ENCODE data around the gene CLEC4G.
"Not testable (repeated sequence)": the region's sequence is repeated elsewhere in the genome, so short reads cannot be mapped to it uniquely, and the experiment has no call there.

The CLEC4G gene, protein sequence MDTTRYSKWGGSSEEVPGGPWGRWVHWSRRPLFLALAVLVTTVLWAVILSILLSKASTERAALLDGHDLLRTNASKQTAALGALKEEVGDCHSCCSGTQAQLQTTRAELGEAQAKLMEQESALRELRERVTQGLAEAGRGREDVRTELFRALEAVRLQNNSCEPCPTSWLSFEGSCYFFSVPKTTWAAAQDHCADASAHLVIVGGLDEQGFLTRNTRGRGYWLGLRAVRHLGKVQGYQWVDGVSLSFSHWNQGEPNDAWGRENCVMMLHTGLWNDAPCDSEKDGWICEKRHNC

DNA sequence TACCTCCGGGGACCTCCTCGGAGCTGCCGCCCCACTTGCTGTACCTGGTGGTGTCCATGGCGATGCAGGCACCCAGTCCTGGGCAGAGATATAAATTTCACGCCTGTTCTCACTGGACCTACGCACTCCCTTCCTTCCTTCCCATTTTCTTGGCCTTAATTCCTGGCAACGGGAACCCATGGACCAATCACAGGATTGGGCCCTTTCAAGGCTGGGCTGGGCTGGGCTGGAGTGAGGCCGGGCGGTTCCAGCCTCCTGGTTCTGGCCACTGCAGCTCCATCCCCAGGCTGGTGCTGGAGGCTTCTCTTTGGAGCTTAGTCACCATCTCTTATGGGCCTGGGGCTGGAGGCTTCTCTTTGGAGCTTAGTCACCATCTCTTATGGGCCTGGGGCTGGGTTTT, at the start of gene CLEC4G:
Gene CLEC4G, minus strand, starts transcription at position 66 of the 400 bp plus-strand sequence. Its CDS starts 8 bp downstream, at position 58.
- DNase-seq = no peak

DNA sequence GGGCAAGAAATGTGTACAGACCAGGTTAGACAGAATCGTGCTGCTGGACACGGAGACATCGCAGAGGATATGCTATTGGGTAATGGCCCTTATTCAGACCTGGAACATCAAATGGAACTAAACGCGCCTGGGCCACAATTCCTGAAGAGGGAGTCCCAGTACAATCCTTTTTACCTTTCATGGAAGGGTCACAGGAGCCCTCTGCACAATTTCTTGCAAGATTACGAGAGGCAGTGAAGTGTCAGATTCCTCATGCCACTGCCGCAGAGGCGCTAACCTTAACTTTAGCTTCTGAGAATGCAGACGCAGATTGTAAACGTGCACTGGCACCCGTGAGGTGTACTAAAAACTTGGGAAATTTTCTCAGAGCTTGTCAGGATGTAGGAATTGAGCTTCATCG, 49.2 kb upstream of the CLEC4G start:
- no peak for DNase-seq

DNA sequence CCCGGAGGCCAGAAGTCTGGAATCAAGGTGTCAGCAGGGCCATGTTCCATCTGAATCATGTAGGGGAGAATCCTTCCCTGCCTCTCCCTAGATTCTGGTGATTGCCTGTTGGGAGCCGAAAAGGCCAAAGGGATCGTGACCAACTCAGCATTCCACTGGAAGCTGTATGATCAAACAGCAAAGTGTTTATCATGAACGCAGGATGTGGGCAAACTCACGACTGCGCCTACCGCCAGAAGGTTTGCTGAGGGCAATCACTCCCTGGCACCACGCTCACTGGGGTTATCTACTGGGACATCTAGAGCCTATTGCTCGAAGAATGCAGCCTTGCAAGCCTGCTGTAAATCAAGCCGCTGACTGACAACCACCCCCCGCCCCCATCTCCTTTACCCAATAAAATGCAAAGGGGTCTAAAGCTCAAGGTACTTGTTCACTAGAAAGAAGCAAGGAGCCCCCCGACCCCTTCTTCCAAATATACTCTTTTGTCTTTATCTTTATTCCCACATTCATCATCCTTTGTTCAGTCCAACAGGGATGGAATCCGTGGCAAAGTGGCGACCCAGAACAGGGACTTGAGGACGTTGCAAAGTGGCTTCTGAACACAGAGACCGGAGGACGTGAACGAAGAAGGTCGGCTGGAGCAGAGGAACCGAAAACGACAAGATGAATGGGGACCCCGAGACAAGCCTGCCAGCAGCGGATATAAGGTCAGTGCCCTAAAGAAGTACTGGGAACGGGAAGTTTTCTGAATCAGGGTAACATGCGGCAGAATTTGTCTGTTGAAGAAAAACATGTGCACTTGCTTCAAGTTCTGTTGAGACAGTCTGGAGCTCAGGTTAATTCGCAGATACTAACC, 47.9 kb upstream of the CLEC4G start:
- DNase-seq = no peak

DNA sequence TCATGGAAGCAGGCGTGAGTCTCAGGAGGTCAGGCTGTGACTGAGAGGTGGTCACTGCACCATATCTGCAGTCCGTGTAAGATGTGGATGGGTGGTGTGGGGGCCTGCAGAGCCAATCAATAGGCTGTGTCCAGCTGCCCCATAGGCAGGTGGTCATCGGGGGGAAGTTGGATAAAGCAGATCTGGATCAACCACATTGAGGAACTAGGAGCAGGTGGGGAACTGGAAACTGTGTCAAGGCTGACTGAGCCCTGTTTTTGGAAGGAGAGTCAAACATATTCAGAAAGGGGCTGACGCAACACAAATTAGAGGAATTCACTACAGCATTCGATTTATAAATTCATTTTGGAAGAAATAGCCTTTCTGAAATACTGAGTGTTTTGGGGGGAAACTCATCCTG, 46.2 kb upstream of the CLEC4G start:
- DNase-seq = no peak

DNA sequence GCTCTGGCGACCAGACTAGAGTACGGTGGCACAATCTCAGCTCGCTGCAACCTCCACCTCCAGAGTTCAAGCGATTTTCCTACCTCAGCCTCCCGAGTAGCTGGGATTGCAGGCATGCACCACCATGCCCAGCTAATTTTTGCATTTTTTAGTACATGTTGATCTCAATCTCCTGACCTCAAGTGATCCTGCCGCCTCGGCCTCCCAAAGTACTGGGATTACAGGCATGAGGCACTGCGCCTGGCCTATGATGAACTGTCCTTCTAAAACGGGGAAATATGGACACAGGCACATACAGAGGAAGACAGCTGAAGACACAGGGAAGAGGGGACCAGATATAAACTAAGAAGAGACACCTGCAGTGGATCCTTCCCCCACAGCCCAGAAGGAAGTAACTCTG, 43.9 kb upstream of the CLEC4G start:
- DNase-seq = no peak

DNA sequence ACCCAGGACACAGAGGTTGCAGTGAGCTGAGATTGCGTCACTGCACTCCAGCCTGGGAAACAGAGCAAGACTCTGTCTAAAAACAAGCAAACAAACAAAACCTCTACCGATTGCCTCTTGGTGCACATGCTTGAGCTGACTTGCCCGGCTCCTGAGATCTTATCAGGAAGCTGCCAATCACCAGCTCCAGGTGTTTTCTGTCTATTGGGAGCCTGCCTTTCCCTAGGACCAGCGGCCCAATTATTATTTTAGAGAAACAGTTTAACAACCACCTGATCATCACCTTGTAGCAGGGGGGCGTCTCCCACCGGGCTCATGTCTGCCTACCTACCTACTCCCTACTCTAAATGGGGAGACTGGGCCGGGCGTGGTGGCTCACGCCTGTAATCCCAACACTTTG, 41.9 kb upstream of the CLEC4G start:
- no peak for DNase-seq

DNA sequence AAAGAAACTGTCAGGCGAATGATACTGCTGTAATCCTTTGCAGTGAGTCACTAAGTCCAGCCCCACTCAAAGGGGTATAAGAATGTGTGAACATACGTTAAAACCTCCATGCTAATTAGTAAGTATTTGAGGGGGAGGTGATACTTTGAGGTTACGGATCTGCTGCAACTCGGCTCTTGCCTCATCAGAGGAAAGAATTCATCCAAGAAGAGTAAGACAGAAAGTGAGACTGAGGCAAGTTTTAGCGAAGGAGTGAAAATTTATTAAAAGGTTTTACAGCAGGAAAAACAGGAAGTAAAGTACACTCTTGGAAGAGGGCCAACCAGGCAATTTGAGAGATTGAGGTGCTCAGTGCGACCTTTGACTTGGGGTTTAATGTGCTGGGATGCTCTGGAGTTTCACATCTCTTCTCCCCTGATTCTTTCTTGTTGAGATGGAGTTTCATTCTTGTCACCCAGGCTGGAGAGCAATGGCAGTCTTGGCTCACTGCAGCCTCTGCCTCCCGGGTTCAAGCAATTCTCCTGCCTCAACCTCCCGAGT, 40.9 kb upstream of the CLEC4G start:
- peak; percentile 41 for DNase-seq

DNA sequence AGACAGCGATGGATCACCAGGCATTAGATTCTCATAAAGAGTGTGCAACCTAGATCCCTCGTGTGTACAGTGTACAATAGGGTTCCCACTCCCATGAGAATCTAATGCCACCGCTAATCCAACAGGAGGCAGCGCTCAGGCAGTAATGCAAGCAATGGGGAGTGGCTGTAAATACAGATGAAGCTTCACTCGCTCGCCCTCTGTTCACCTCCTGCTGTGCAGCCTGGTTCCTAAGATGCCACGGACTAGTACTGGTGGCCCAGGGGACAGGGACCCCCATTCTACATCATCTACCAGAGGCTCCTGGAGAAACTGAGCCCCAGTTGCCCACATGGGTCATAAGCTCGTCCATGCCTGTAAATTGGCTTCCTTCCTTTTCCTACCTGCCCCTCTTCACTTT, 39.2 kb upstream of the CLEC4G start:
- DNase-seq = no peak

DNA sequence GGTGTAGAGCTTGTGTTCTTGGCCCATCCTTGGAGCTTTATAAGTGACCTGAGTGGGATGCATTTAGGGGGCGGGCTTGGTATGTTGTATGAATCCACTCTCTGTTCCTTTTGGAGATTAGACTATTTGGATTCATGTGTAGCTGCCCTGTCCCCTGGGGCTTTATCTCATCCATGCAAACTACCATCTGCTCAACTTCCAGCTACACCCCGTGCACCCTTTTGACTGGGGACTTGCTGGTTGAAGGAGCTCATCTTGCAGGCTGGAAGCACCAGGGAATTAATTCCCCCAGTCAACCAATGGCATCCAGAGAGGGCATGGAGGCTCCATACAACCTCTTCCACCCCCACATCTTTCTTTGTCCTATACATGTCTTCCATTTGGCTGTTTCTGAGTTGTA, 37.3 kb upstream of the CLEC4G start:
- no peak for DNase-seq

DNA sequence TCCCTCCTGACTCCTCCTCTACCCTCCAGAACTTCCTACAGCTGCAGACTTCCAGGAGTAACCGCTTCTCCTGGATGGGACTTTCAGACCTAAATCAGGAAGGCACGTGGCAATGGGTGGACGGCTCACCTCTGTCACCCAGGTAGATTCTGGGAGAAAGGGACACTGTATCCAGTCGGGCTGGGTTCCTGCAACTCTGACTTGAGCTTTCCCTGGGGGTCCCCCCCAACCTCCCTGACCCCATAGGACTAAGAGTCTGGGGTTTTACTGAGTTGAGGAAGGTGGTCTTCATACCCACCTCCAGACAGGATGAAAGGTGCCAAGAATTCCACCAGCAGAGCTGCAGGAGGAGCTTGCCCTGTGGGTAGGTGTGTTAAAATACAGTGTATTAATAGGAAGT, 35.6 kb upstream of the CLEC4G start:
- DNase-seq = no peak

DNA sequence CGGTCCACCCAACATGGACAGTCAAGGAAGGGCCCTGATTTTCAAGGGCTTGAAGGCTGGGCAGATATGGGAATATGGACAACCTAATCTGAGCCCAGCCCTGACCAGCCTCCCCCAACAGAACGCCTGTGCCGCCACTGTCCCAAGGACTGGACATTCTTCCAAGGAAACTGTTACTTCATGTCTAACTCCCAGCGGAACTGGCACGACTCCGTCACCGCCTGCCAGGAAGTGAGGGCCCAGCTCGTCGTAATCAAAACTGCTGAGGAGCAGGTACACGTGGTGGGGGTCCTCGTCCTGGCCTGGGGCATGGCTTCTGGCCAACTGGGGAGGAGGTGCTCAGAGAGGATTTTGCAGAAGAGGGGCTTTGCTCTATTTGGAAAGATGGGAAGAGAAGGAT, 34.6 kb upstream of the CLEC4G start:
- no peak for DNase-seq

DNA sequence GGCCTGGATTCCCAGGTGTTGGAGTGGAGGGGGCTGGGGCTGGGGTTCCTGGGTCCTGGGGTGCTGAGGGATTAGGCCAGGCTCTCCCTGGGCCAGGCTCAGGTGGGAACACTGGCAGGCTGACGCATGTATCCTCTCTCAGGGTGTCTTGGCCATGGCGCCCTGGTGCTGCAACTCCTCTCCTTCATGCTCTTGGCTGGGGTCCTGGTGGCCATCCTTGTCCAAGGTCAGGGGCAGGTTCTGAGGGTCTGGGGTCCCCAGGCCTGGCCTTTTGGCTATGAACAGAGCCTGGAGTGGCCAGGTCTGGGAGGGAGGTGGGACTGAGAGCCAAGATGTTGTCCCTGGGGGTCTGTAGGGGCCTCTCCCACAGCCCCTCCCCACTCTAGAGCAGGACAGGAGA, 33.1 kb upstream of the CLEC4G start:
- not testable (repeated sequence) for DNase-seq

DNA sequence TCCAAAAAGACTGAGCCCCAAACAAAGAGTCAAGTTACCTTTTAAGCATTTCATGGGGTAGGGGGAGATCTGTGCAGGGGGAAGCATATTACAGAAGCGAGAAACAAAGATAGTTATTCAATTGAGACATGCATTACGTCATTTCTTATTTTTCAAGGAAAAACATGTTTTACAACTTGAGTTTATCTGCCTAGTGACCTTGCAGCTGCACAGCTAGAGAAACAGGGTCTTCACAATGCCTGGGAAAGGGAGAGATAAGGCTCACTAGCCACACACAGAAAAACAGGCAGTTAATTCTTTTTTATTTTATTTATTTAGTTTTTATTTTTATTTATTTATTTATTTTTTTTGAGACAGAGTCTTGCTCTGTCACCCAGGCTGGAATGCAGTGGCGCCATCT, 32.2 kb upstream of the CLEC4G start:
- DNase-seq = not testable (repeated sequence)

DNA sequence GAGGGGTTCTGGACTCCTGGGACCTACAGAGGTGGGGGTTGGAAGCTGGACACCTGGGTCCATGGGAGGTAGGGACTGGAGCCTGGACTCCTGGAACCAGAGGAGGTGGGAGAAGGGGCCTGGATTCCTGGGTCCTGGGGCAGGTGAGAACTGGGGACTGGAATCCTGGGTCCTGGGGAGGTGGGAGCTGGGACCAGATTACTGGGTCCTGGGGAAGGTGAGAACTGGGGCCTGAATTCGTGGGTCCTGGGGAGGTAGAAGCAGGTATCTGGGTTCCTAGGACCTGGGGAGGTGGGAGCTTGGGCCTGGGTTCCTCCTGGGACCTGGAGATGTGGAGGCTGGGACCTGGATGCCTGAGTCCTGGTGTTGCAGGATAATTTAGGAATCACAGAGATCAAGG, 31.8 kb upstream of the CLEC4G start:
- DNase-seq = no peak

DNA sequence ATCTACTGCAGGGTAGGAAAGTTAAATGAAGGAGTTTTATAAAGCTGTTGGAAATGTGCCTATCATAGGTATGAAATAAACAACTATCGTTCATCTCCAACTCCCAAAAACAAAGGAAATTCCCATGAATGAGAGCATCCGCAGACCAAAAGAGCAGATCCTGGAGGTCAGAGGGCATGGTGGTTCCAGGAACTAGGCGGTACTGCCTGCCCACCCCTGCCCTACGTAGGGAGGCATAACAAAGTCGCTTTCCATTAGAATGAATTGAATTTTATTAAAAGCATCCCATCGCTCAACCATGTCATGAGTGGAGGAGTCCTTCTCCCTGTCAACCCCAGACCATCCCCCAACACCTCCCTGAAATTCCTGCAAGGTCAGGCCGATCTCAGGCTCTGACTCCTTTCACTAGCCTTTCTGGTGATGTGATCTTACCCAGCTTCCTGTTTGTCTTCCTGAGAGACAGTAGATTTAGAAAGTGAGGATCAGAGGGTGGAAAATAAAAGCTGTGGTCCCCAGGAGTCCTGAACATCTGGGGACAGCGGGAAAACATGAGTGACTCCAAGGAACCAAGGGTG, 30.9 kb upstream of the CLEC4G start, which contains the start of gene CLEC4M:
Gene CLEC4M, plus strand, starts transcription at position 525 of the 575 bp plus-strand sequence. Its CDS starts 24 bp downstream, at position 549.
- no peak for DNase-seq

DNA sequence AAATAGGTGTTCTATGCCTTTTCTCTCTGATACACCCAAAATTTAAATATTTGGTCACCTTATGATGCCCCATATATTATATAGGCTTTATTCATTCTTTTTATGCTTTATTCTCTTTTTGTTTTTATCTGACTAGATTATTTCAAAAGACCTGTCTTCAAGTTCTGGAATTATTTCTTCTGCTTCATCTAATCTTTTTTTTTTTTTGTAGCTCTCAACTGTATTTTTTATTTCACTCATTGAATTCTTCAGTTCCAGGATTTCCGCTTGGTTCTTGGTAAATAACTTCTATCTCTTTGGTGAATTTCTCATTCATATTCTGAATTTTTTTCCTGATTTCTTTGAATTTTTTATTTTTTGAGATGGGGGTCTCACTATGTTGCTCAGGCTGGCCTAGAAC, 27.2 kb upstream of the CLEC4G start:
- DNase-seq = no peak

DNA sequence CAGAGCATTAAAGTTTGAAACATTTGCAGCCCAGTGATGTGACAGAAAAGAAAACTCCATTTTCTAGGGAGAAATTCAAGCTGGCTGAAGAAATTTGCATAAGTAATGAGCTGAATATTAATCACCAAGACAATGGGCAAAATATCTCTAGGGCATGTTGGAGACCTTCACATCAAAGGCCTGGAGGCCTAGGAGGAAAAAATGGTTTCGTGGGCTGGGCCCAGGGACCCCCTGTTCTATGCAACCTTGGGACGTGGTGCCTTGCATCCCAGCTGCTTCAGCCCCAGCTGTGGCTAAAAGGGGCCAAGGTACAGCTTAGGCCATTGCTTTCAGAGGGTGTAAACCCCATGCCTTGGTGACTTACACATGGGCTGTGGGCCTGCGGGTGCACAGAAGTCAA, 25.4 kb upstream of the CLEC4G start:
- DNase-seq = no peak

DNA sequence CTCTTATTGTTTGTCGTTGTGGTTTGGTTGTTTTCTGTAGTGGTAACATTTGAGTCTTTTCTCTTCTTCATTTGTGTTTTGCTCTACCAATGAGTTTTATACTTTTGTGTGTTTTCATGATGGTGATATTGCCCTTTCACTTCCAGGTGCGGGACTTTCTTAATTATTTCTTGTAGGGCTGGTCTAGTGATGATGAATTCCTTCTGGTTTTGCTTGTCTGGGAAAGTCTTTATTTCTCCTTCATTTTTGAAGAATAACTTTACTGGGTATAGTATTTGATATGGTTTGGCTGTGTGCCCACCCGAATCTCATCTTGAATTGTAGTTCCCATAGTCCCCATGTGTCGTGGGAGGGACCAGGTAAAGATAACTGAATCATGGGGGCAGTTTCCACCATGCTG, 24.3 kb upstream of the CLEC4G start:
- DNase-seq = no peak

DNA sequence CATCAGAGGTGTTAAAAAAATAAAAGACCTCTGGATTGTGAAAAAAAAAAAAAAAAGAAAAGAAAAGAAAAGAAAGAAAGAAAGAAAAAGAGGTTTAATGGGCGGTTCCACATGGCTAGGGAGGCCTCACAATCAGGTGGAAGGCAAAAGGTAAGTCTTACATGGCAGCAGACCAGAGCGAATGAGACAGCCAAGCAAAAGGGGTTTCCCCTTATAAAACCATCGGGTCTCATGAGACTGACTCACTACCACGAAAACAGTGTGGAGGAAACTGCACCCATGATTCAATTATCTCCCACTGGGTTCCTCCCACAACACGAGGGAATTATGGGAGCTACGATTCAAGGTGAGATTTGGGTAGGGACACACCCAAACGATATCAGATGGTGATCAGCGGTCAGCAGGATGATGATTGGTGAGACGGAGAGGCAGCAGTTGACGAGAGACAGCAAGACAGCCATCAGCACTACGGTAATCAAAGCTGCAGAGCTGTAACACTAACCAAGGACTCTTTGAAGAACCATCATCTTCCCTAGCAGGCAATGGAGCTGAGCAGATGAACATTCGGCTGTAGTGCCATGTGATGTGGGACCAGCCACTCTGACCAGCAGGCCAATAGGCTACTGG, 19.4 kb upstream of the CLEC4G start:
- DNase-seq = peak; percentile 53

DNA sequence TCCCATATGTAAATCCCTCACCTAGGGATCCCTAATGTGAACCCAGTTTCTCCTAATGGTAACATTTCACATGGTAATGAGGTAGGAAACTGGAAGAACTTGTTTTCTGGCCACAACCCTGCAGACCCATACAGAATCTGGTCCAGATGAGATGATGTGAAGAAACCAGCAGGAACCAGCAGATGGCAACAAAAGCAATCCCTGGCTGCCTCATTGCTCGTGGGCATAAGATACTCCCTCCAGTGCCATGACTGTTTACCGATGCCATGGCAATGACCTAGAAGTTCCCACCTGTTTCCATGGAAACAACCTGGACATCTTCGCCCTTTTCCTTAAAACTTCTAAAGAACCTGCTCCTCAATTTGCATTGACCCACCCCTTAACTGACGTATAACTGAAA, 16.8 kb upstream of the CLEC4G start:
- no peak for DNase-seq

DNA sequence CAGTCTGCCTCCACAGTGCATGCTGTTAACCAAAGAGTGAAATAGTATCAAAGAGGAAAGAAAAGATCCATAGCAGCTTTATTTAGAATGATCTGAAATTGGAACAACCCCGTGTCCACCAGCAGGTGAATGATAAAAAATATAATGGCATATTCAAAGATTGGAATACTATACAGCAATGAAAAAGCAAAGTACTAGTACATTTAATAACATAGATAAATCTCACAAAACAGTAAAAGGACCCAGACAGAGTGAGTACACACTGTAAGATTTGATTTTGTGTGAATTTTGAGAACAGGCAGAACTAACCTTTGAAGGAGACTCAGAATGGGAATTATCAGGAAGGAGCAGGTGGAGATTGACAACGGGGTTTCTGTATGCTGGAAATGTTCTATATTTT, 16.3 kb upstream of the CLEC4G start:
- no peak for DNase-seq

DNA sequence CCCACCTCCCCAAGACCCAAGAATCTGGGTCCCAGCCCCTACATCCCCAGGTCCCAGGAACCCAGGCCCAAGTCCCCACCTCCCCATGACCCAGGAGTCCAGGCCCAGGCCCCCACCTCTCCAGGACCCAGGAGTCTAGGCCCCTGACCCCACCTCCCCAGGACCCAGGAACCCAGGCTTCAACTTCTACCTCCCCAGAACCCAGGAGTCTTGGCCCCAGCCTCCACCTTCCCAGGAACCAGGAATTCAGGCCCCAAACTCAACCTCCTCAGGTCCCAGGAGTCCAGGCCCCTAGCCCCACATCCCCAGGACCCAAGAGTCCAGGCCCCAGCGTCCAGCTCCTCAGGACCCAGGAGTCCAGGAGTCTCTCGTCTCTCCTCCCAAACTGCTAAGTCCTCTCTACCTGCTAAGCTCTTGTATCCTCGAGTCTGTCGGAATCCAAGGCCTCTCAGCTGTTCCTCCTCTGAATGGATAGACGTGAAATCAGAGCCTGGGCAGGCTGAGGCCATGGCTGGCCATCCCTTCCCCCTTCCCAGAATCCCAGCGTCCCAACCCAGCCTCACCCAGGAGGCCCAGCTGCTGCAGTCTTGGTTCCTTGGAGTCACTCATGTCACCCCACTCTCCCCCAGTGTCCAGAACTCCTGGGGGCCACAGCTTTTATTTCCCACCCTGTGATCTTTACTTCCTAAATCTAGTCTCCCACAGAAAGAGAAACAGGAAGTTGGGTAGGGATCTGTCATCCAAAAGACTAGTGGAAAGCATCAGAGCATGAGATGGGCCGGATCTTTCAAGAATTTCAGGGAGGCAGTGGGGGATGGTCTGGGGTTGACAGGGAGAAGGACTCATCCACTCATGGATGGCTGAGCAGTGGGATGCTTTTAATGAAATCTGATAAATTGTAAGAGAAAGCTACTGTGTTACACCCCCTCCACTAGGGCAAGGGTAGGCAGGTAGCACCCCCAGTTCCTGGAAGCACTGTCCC, 15.3 kb upstream of the CLEC4G start, which contains the start of gene CD209:
Gene CD209, minus strand, starts transcription at position 632 of the 982 bp plus-strand sequence. Its CDS starts 23 bp downstream, at position 609.
- DNase-seq = no peak
